ENCODE results near the gene OR5B21. TPM values are rescaled to one million over a fixed set of nuclear protein-coding genes. Genes with fewer than 3 reads are reported as not detected.

Gene OR5B21
- total RNA-seq, 1 donor from 2014 or later = not detected

DNA sequence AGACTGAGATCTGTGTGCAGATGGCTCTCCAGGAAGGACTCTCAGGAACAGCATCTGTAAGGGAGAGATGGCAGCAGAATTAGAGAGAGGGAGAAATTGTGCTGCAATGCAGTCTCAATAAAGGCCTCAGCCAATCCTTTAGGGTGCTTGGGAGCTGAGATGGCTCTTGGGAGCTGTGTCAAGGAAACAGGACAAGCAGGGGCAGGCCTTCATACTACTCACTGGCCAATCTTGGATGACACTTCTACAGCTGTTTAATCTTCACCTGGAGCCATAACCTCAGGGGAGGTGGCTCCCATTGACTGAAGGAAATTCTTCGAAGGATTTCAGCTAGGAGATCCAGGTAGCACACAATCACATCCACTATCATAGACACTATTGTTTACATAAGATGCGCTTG, 10.0 kb downstream of the OR5B21 start:
- no peak overlapping the region for H3K4me3 Mint-ChIP-seq (ENCODE audit: unreplicated experiment)
- H3K36me3 Mint-ChIP-seq (ENCODE audit: low read depth, unreplicated experiment) = no peaks in the 10 kb centered on the region
- no peak for DNase-seq (ENCODE audit: low spot score)
- peaks cover 2% of the 10 kb centered on the region for H3K27me3 Mint-ChIP-seq (ENCODE audit: unreplicated experiment)
- no peak for TF ChIP-seq CTCF (IDR thresholded peaks at IDR 0.05; ENCODE audit: unreplicated experiment)
- H3K27ac Mint-ChIP-seq (ENCODE audit: unreplicated experiment) = no peak overlapping the region
- H3K9me3 Mint-ChIP-seq (ENCODE audit: unreplicated experiment) = no peaks in the 10 kb centered on the region
- no peaks in the 10 kb centered on the region for H3K4me1 Mint-ChIP-seq (ENCODE audit: unreplicated experiment)

DNA sequence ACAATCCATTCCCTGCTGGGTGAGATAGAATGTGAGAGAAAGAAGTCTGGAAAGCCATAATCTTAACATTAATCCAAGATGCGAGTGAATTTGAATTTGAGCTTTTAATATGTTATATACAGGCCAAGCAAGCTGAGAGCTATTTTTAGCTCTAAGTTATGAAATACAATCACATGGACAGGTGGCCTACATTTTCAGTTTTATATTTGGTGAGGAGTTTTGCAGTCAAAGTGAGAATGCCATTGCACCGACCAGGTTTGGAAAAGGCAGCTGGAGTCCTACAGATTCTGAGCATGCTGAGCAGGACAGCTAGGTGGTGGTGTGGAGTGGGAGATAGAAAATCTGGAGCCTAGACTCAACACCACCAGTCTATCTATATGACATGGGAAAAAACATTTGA, 12.0 kb downstream of the OR5B21 start:
- no peak for TF ChIP-seq CTCF (IDR thresholded peaks at IDR 0.05; ENCODE audit: unreplicated experiment)
- DNase-seq (ENCODE audit: low spot score) = no peak
- no peak overlapping the region for H3K27ac Mint-ChIP-seq (ENCODE audit: unreplicated experiment)
- peaks cover 2% of the 10 kb centered on the region for H3K27me3 Mint-ChIP-seq (ENCODE audit: unreplicated experiment)
- no peaks in the 10 kb centered on the region for H3K9me3 Mint-ChIP-seq (ENCODE audit: unreplicated experiment)
- H3K36me3 Mint-ChIP-seq (ENCODE audit: low read depth, unreplicated experiment) = no peaks in the 10 kb centered on the region
- no peaks in the 10 kb centered on the region for H3K4me1 Mint-ChIP-seq (ENCODE audit: unreplicated experiment)
- no peak overlapping the region for H3K4me3 Mint-ChIP-seq (ENCODE audit: unreplicated experiment)

DNA sequence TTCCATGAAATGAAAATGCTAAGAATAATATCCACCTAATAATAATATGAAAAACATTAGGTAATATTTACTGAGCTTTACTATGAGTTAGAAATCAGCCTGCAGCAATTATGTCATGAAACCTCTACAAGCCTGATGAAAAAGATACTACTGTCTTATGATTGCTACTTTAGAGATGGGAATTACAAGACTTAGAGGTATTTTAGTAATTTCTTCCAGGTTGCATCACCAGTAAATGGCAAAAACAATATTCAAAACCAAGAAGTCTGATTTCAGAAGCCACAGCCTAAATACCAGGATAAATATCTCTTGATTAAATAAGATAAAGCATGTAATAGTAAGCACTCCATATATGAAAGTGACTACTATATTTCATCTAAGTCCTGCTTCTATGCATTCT, 13.8 kb downstream of the OR5B21 start:
- Mint-ChIP-seq H3K4me1 (ENCODE audit: unreplicated experiment) (no peaks in the 10 kb centered on the region), H3K27me3 (ENCODE audit: unreplicated experiment) (no peaks in the 10 kb centered on the region), H3K36me3 (ENCODE audit: low read depth, unreplicated experiment) (no peaks in the 10 kb centered on the region), H3K4me3 (ENCODE audit: unreplicated experiment) (no peak overlapping the region), H3K9me3 (ENCODE audit: unreplicated experiment) (no peaks in the 10 kb centered on the region), H3K27ac (ENCODE audit: unreplicated experiment) (no peak overlapping the region)
- TF ChIP-seq CTCF (IDR thresholded peaks at IDR 0.05; ENCODE audit: unreplicated experiment) = no peak
- no peak for DNase-seq (ENCODE audit: low spot score)

DNA sequence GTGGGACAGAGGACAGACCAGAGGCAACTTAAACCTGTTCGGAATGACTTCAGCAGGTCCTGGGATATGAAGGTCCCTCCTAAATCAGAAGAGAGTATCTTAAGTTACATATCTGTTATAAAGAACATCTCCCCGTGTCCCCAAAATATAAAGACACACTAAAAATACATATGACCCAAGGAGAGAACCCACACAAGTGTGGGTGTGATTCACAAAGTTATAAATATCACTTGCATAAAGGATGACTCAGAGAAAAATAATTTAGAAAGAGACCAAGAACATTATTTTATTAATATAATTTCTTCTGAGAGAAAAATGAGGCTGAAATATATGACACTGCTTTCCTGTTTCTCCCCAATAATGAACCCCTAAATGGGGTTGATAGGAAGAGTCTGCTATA, 14.2 kb downstream of the OR5B21 start:
- Mint-ChIP-seq H3K36me3 (ENCODE audit: low read depth, unreplicated experiment) (no peaks in the 10 kb centered on the region), H3K4me1 (ENCODE audit: unreplicated experiment) (no peaks in the 10 kb centered on the region), H3K9me3 (ENCODE audit: unreplicated experiment) (no peaks in the 10 kb centered on the region), H3K27me3 (ENCODE audit: unreplicated experiment) (no peaks in the 10 kb centered on the region), H3K4me3 (ENCODE audit: unreplicated experiment) (no peak overlapping the region), H3K27ac (ENCODE audit: unreplicated experiment) (no peak overlapping the region)
- no peak for TF ChIP-seq CTCF (IDR thresholded peaks at IDR 0.05; ENCODE audit: unreplicated experiment)
- no peak for DNase-seq (ENCODE audit: low spot score)

- DNase-seq (ENCODE audit: low spot score) = no peak
- no peak overlapping the region for H3K27ac Mint-ChIP-seq (ENCODE audit: unreplicated experiment)
- H3K36me3 Mint-ChIP-seq (ENCODE audit: low read depth, unreplicated experiment) = no peaks in the 10 kb centered on the region
- no peak for TF ChIP-seq CTCF (IDR thresholded peaks at IDR 0.05; ENCODE audit: unreplicated experiment)
- no peaks in the 10 kb centered on the region for H3K4me1 Mint-ChIP-seq (ENCODE audit: unreplicated experiment)
- H3K4me3 Mint-ChIP-seq (ENCODE audit: unreplicated experiment) = no peak overlapping the region
- no peaks in the 10 kb centered on the region for H3K27me3 Mint-ChIP-seq (ENCODE audit: unreplicated experiment)
- no peaks in the 10 kb centered on the region for H3K9me3 Mint-ChIP-seq (ENCODE audit: unreplicated experiment)
Observed at GRCh38 chr11:58490827-58491226, 17.1 kb downstream of the OR5B21 start.

Data from endothelial cell (in vitro differentiated cells).